Spleen (tissue), 11 donors: Measurements from ENCODE around the gene COL5A1. TPM values are rescaled to one million over a fixed set of nuclear protein-coding genes. Genes with fewer than 3 reads are reported as not detected.

Experiments used
- DNase-seq: peaks from one replicate; pipeline ENCODE4 v3.0.0-alpha.2; 2020
- H3K27ac ChIP-seq, 8 donors: fragments of 200-600 bp; sonication (generic) in 7 of 8; 1 replicate in 4 of 8; 2 replicates in 4 of 8; pipeline versions ENCODE4 v1.5.0 to v1.8.0; 2016 to 2021; ENCODE audit warnings: inconsistent platforms in 4 of 8, mild to moderate bottlenecking in 4 of 8, moderate library complexity in 1 of 8
- H3K27me3 ChIP-seq, 7 donors: fragments of 200-600 bp; sonication (generic) in 6 of 7; replicated peaks in 1 of 7; 1 replicate in 4 of 7; 2 replicates in 3 of 7; pipeline versions ENCODE4 v1.5.0 to v1.8.0; 2016 to 2021; ENCODE audit warnings: inconsistent platforms in 3 of 7, mild to moderate bottlenecking in 1 of 7
- H3K36me3 ChIP-seq, 6 donors: fragments of 200-600 bp; sonication (generic) in 5 of 6; 1 replicate in 4 of 6; 2 replicates in 2 of 6; pipeline versions ENCODE4 v1.5.0 to v1.8.0; 2016 to 2021; ENCODE audit warnings: inconsistent platforms in 2 of 6
- H3K4me1 ChIP-seq, 6 donors: fragments of 200-600 bp; sonication (generic) in 5 of 6; 1 replicate in 3 of 6; 2 replicates in 3 of 6; pipeline versions ENCODE4 v1.5.0 to v1.8.0; 2016 to 2021; ENCODE audit warnings: inconsistent platforms in 3 of 6
- H3K4me3 ChIP-seq, 8 donors: fragments of 200-600 bp; sonication (generic) in 7 of 8; 1 replicate in 4 of 8; 2 replicates in 4 of 8; pipeline versions ENCODE4 v1.5.0 to v1.8.0; 2016 to 2021; ENCODE audit warnings: inconsistent platforms in 4 of 8, mild to moderate bottlenecking in 4 of 8, moderate library complexity in 2 of 8
- H3K9me3 ChIP-seq, 8 donors: fragments of 200-600 bp; sonication (generic) in 7 of 8; 1 replicate in 4 of 8; 2 replicates in 4 of 8; pipeline versions ENCODE4 v1.5.0 to v1.8.0; 2016 to 2021; ENCODE audit warnings: inconsistent platforms in 4 of 8
- CTCF ChIP-seq, 11 experiments: fragments of 200-600 bp in 7 of 11; fragments of 450-650 bp in 4 of 11; sonication (generic) in 4 of 11; IDR thresholded peaks in 8 of 11; conservative IDR thresholded peaks in 3 of 11; 1 replicate in 7 of 11; 2 replicates in 4 of 11; pipeline versions ENCODE4 v1.4.0 to v1.8.0; 2016 to 2021; ENCODE audit warnings: antibody characterized with exemption in 11 of 11, inconsistent platforms in 4 of 11, mild to moderate bottlenecking in 1 of 11
- POLR2A ChIP-seq, 3 donors: fragments of 450-650 bp; IDR thresholded peaks; one replicate each; pipeline ENCODE4 v1.5.1; 2017; ENCODE audit warnings: antibody characterized with exemption in 3 of 3, mild to moderate bottlenecking in 1 of 3
- POLR2AphosphoS5 ChIP-seq, 3 donors: sonication (generic); formaldehyde crosslinking; IDR thresholded peaks; one replicate each; pipeline ENCODE4 v1.5.1; 2017; ENCODE audit warnings: antibody characterized with exemption in 3 of 3
- WGBS, 5 donors: extraction: QIAGEN DNeasy Blood & Tissue Kit in 3 of 5; methylation state at CpG; one replicate each; pipeline versions ENCODE4 v1.1.5 to v1.1.7; 2013 to 2018; 5-methylcytosine and 5-hydroxymethylcytosine counted together
- intact Hi-C: fragments of 100-400 bp; cut with DNase I; formaldehyde crosslinking; loops from one replicate; pipeline ENCODE4 v1.15.0; 2023; ENCODE audit warnings: low total_unique reads
- polyA plus RNA-seq, 3 donors: library from polyadenylated mRNA; stranded (reverse); fragments of 200-250 nt; gene quantifications; one replicate each; pipeline ENCODE4 v1.2.1, GENCODE V29; 2013
- total RNA-seq, 7 donors: library from RNA; depleted of rRNA in 3 of 7; stranded (reverse); fragments of >200 nt in 3 of 7; fragmentation: NEBNext Ultra II Directional in 4 of 7; extraction: Animal tissue kit (Norgen Biotek cat#: 25700) in 4 of 7; gene quantifications; one replicate each; pipeline versions ENCODE4 v1.1.0 to v1.2.1, GENCODE V29; 2016 to 2021
- donor health status: healthy with polysubstance abuse.
- donor health status: DM: no; HTN: no; CAD: no; lungs with moderate emphysema.
- donor health status: DM: no; HTN: no; CAD: no.
- donor health status: Bipolar disorder and iron deficiency.
- donor health status: healthy.
- donor health status: DM: no; HTN: no; CAD: no.
- donor health status: DM: yes; HTN: yes; CAD: no.

Gene COL5A1
- total and polyA plus RNA-seq, 10 donors, result 2.6 to 50.6 (median 23.7) TPM

GRCh38 chr9:134750450-134751155, 109.0 kb downstream of the COL5A1 start:
- H3K36me3 ChIP-seq, result peaks cover 0 to 64% (median 0%) of the 10 kb centered on the region in 6 donors
- H3K27ac ChIP-seq, result no peak overlapping the region
- no peaks in the 10 kb centered on the region for H3K4me1 ChIP-seq
- intact Hi-C loops, result no loop called here
- no peak overlapping the region for H3K4me3 ChIP-seq
- TF ChIP-seq CTCF (IDR thresholded peaks at IDR 0.05 in 8 of 11, conservative IDR thresholded peaks at IDR 0.05 in 3 of 11) (no peak), POLR2A (IDR thresholded peaks at IDR 0.05) (no peak), POLR2AphosphoS5 (IDR thresholded peaks at IDR 0.05) (no peak)
- H3K27me3 ChIP-seq, result no peaks in the 10 kb centered on the region
- 92 to 97% (median 92%) methylated on average over 11 to 21 of the region's 21 CpGs for WGBS, 5 donors
- DNase-seq, result no peak
- H3K9me3 ChIP-seq, result peaks cover 0 to 3% (median 0%) of the 10 kb centered on the region in 8 donors

GRCh38 chr9:134751622-134752021, 110.0 kb downstream of the COL5A1 start:
- no peaks in the 10 kb centered on the region for H3K27me3 ChIP-seq
- no peak for DNase-seq
- no peaks in the 10 kb centered on the region for H3K4me1 ChIP-seq
- no peak overlapping the region for H3K27ac ChIP-seq
- no peak overlapping the region for H3K4me3 ChIP-seq
- TF ChIP-seq POLR2AphosphoS5 (IDR thresholded peaks at IDR 0.05), result no peak
- no peak for TF ChIP-seq POLR2A (IDR thresholded peaks at IDR 0.05)
- TF ChIP-seq CTCF (IDR thresholded peaks at IDR 0.05 in 8 of 11, conservative IDR thresholded peaks at IDR 0.05 in 3 of 11), result no peak
- 89 to 95% (median 94%) methylated on average over 3 to 5 of the region's 5 CpGs for WGBS, 5 donors
- H3K9me3 ChIP-seq, result no peaks in the 10 kb centered on the region
- peaks cover 0 to 63% (median 0%) of the 10 kb centered on the region in 6 donors for H3K36me3 ChIP-seq
- intact Hi-C loops, result no loop called here

GRCh38 chr9:134752471-134753168, 111.0 kb downstream of the COL5A1 start:
- peaks cover 0 to 64% (median 0%) of the 10 kb centered on the region in 6 donors for H3K36me3 ChIP-seq

More at GRCh38 chr9:134752471-134753168, 111.0 kb downstream of the COL5A1 start:
- 75 to 90% (median 87%) methylated on average over 14 to 16 of the region's 16 CpGs for WGBS, 5 donors
- Histone ChIP-seq H3K4me1 (no peaks in the 10 kb centered on the region), H3K27me3 (no peaks in the 10 kb centered on the region), H3K9me3 (no peaks in the 10 kb centered on the region), H3K4me3 (no peak overlapping the region), H3K27ac (no peak overlapping the region)
- DNase-seq, result no peak
- no peak for TF ChIP-seq CTCF (IDR thresholded peaks at IDR 0.05 in 8 of 11, conservative IDR thresholded peaks at IDR 0.05 in 3 of 11)
- no peak for TF ChIP-seq POLR2AphosphoS5 (IDR thresholded peaks at IDR 0.05)
- no peak for TF ChIP-seq POLR2A (IDR thresholded peaks at IDR 0.05)
- intact Hi-C loops, result no loop called here
